Neural progenitor cell (in vitro differentiated cells): ENCODE measurements around the gene GDPD4. TPM values are rescaled to one million over a fixed set of nuclear protein-coding genes. Genes with fewer than 3 reads are reported as not detected.

Experiments
- DNase-seq: peaks from one replicate; pipeline ENCODE4 v3.0.0-alpha.2; 2016; ENCODE audit warnings: low spot score
- H2AFZ ChIP-seq: fragments of 200-600 bp; sonication (generic); replicated peaks from 2 replicates; pipeline ENCODE4 v1.6.1; 2016; ENCODE audit warnings: antibody characterized with exemption
- H3F3A ChIP-seq: fragments of 200-600 bp; sonication (generic); 2 replicates; pipeline ENCODE4 v1.6.1; 2016; ENCODE audit warnings: antibody characterized with exemption, low read depth
- H3K27ac ChIP-seq: fragments of 200-600 bp; sonication (generic); 2 replicates; pipeline ENCODE4 v1.5.1; 2016; ENCODE audit warnings: mild to moderate bottlenecking
- H3K27me3 ChIP-seq: fragments of 200-600 bp; sonication (generic); 2 replicates; pipeline ENCODE4 v1.6.1; 2016; ENCODE audit warnings: mild to moderate bottlenecking, moderate library complexity
- H3K36me3 ChIP-seq: fragments of 200-600 bp; sonication (generic); 2 replicates; pipeline ENCODE4 v1.5.1; 2016
- H3K4me1 ChIP-seq: fragments of 200-600 bp; sonication (generic); 2 replicates; pipeline ENCODE4 v1.6.1; 2016; ENCODE audit warnings: mixed run types
- H3K4me2 ChIP-seq: fragments of 200-600 bp; sonication (generic); 2 replicates; pipeline ENCODE4 v1.6.1; 2016
- H3K4me3 ChIP-seq: fragments of 200-600 bp; sonication (generic); 2 replicates; pipeline ENCODE4 v1.5.1; 2016
- H3K79me2 ChIP-seq: fragments of 200-600 bp; sonication (generic); 2 replicates; pipeline ENCODE4 v1.6.1; 2016; ENCODE audit warnings: low read depth
- H3K9ac ChIP-seq: fragments of 200-600 bp; sonication (generic); 2 replicates; pipeline ENCODE4 v1.6.1; 2016
- H3K9me3 ChIP-seq: fragments of 200-600 bp; sonication (generic); 2 replicates; pipeline ENCODE4 v1.5.1; 2016; ENCODE audit warnings: low read depth
- H4K20me1 ChIP-seq: fragments of 200-600 bp; sonication (generic); 2 replicates; pipeline ENCODE4 v1.6.1; 2016; ENCODE audit warnings: low read depth
- H3K27ac Mint-ChIP-seq: 3 replicates; pipeline ENCODE4 v1.8.0; 2021; ENCODE audit warnings: mixed read lengths
- H3K27me3 Mint-ChIP-seq: 2 replicates; pipeline ENCODE4 v1.8.0; 2022; ENCODE audit warnings: low read depth, mild to moderate bottlenecking, inconsistent platforms, moderate library complexity, mixed read lengths; ENCODE audit not compliant: insufficient read depth
- H3K36me3 Mint-ChIP-seq: 3 replicates; pipeline ENCODE4 v1.8.0; 2021; ENCODE audit warnings: mixed read lengths
- H3K4me1 Mint-ChIP-seq: 3 replicates; pipeline ENCODE4 v1.8.0; 2021; ENCODE audit warnings: mixed read lengths
- H3K4me3 Mint-ChIP-seq: 3 replicates; pipeline ENCODE4 v1.8.0; 2021; ENCODE audit warnings: mild to moderate bottlenecking, moderate library complexity, mixed read lengths
- H3K9me3 Mint-ChIP-seq: 3 replicates; pipeline ENCODE4 v1.8.0; 2020; ENCODE audit warnings: mixed read lengths
- CTCF ChIP-seq: fragments of 200-600 bp; sonication (generic); IDR thresholded peaks from 2 replicates; pipeline ENCODE4 v1.5.1; 2017; ENCODE audit warnings: antibody characterized with exemption, mild to moderate bottlenecking
- EZH2 ChIP-seq: fragments of 200-600 bp; sonication (generic); IDR thresholded peaks from 2 replicates; pipeline ENCODE4 v1.6.1; 2017; ENCODE audit warnings: antibody characterized with exemption, mild to moderate bottlenecking, moderate library complexity
- EZH2phosphoT487 ChIP-seq: fragments of 200-600 bp; sonication (generic); IDR thresholded peaks from 2 replicates; pipeline ENCODE4 v1.6.1; 2017; ENCODE audit warnings: antibody characterized with exemption
- total RNA-seq: library from RNA; depleted of rRNA; stranded (reverse); fragments of >200 nt; gene quantifications from 2 replicates; pipeline ENCODE4 v1.2.3, GENCODE V29; 2015; ENCODE audit warnings: low replicate concordance

Gene GDPD4
- total RNA-seq, 1 donor from 2014 or later = not detected

DNA sequence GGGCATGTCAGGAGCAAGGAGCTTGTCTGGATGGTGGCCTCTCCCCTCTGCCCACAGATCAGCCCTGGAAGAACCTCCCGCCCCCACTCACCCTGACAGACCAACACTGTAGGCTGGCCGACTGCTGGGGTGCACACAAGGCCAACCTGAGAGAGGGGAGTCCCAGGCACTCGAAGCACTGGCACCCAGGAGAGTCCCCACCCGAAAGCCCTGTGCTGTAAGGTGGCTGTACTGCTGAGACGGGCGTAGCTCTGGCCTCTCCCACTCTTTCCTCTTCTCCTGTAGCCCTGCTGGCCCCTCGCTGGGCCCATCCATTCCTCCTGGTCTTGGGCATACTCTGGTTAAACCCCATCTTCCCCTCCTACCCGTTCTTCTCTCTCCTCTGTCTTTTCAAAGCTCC is 133.7 kb downstream of the GDPD4 start:
- peaks cover 19% of the 10 kb centered on the region for H3K27me3 Mint-ChIP-seq
- Histone ChIP-seq H3K4me3 (no peak overlapping the region), H3F3A (peaks cover 8% of the 10 kb centered on the region), H3K79me2 (no peaks in the 10 kb centered on the region), H3K36me3 (no peaks in the 10 kb centered on the region), H3K4me1 (peaks cover 30% of the 10 kb centered on the region), H4K20me1 (no peaks in the 10 kb centered on the region), H3K4me2 (no peak overlapping the region), H3K27me3 (no peaks in the 10 kb centered on the region), H3K9me3 (no peaks in the 10 kb centered on the region), H3K27ac (no peak overlapping the region), H3K9ac (no peak overlapping the region), H2AFZ (no peak overlapping the region)
- peak overlapping the region; percentile 90 for H3K27ac Mint-ChIP-seq
- no peaks in the 10 kb centered on the region for H3K36me3 Mint-ChIP-seq
- H3K9me3 Mint-ChIP-seq = no peaks in the 10 kb centered on the region
- peaks cover 32% of the 10 kb centered on the region for H3K4me1 Mint-ChIP-seq
- H3K4me3 Mint-ChIP-seq = no peak overlapping the region
- no peak for DNase-seq
- TF ChIP-seq CTCF = no peak
- TF ChIP-seq EZH2phosphoT487 = no peak
- no peak for TF ChIP-seq EZH2

- H3K9ac ChIP-seq = no peak overlapping the region
- peaks cover 23% of the 10 kb centered on the region for H3K4me1 ChIP-seq
- peaks cover 6% of the 10 kb centered on the region for H3F3A ChIP-seq
- TF ChIP-seq EZH2 = no peak
- TF ChIP-seq EZH2phosphoT487 = no peak
- no peak for TF ChIP-seq CTCF
- no peak overlapping the region for H3K27ac ChIP-seq
- peaks cover 26% of the 10 kb centered on the region for H3K4me1 Mint-ChIP-seq
- H3K27ac Mint-ChIP-seq = no peak overlapping the region
- no peaks in the 10 kb centered on the region for H3K36me3 ChIP-seq
- H3K4me3 ChIP-seq = no peak overlapping the region
- H4K20me1 ChIP-seq = no peaks in the 10 kb centered on the region
- no peaks in the 10 kb centered on the region for H3K9me3 Mint-ChIP-seq
- H3K36me3 Mint-ChIP-seq = no peaks in the 10 kb centered on the region
- H3K4me2 ChIP-seq = no peak overlapping the region
- H3K79me2 ChIP-seq = no peaks in the 10 kb centered on the region
- DNase-seq = no peak
- H2AFZ ChIP-seq = no peak overlapping the region
- H3K27me3 Mint-ChIP-seq = peaks cover 15% of the 10 kb centered on the region
- no peaks in the 10 kb centered on the region for H3K9me3 ChIP-seq
- H3K27me3 ChIP-seq = no peaks in the 10 kb centered on the region
- H3K4me3 Mint-ChIP-seq = no peak overlapping the region
Observed at GRCh38 chr11:77167111-77167626, 134.3 kb downstream of the GDPD4 start.

Other genes starting within 250 kb of the GDPD4 start
- 7.4 and 9.6 TPM in 2 replicates for gene CAPN5, start 234.7 kb downstream of the GDPD4 start, total RNA-seq
- not detected in 2 replicates for gene OMP, start 198.8 kb downstream of the GDPD4 start, total RNA-seq
- 0.97 and 2.7 TPM in 2 replicates for gene MYO7A, start 173.4 kb downstream of the GDPD4 start, total RNA-seq
- 44.8 and 52.1 TPM in 2 replicates for gene PAK1, start 172.4 kb upstream of the GDPD4 start, total RNA-seq